ENCODE measurements around the gene CEP89.
"Not testable (repeated sequence)": the region's sequence is repeated elsewhere in the genome, so short reads cannot be mapped to it uniquely, and the experiment has no call there.

Gene CEP89

DNA sequence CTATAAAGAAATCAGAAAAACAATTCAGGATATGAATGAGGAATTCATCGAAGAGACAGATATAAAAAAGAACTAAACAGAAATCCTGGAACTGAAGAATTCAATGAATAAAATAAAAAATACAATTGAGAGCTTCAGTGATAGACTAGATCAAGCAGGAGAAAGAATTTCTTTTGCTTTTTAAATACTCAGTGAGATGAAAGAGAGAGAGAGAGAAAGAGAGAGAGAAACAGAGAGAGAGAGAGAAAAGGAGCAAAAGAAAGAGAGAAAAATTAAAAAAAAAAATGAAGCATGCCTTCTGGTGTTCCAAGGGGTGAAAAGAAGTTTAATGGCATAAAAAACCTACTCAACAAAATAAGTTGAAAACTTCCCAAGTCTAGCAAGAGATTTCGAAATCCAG is 80.1 kb downstream of the CEP89 start:
- DNase-seq (ENCODE audit: low read depth): no peak

DNA sequence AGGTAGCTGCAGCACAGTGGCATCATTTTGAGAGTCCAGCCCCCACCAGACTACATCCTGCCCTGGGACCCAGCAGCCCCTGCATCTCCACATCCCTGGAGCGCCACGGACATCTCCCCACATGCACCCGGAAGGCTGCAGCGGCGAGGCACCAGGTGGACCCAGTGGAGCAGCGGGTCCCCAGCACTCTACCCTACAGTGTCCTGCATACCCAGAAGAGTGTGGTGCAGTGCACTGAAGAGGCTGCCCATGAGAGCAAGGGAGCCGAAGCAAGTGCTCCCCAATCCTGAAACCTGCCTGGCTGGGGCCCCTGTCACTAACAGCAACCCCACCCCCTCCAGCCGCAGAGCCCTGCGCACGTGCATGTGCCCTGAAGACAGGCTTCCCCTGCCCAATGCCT is 80.9 kb downstream of the CEP89 start:
- no peak for DNase-seq (ENCODE audit: low read depth)

DNA sequence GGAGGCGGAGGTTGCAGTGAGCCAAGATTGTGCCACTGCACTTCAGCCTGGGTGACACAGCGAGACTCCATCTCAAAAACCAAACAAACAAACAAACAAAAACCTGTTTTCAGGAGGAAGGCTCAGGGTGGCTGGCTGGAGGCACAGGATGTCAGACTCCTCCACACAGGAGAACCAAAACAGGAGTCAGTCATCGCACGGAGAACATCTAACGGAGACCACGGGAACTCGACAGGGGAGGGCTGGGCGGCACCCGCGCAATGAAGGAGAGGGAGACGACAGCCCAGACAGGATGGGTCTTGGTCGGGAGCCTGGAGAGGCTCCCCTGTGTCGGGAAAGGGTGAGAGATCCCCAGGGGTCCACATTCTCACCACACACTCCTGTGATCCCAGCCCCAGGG is 81.4 kb downstream of the CEP89 start:
- no peak for DNase-seq (ENCODE audit: low read depth)

DNA sequence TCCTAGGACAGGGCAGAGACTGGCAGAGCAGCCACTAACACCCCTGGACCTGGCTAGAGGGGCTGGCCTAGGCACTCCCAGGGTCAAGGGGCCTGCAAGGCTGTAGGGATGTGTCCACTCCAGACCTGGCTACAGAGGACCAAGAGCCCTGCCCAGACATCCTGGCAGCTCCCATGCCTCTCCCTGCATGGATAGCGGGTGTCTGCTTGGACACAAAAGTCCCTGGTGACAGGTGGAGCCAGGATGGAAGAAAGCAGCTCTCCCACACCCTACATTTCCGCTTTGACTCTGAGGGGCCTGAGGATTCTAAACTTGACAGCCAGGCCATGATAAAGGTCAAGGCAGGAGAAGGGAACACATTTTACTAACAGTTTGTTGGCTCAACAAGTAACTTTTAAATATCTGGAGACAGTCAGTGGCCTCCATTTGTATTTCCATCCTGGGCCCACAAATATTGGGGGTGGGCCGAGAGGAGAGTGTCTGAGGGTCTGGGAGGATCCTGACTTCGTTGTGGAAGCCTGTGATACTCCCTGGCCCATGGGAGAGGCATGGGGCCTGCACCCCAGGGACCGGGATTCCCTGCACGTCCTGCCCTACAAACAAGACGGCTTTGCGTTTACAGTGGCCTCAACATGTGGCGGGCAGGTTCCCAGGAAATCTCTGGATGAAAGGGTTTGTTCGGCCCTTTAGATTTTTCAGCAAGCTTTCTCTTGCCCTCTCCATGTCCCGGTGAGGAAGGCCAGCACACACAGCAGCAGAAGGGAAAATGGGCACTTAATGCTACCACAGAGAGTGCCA is 82.4 kb downstream of the CEP89 start:
- DNase-seq (ENCODE audit: low read depth): no peak

DNA sequence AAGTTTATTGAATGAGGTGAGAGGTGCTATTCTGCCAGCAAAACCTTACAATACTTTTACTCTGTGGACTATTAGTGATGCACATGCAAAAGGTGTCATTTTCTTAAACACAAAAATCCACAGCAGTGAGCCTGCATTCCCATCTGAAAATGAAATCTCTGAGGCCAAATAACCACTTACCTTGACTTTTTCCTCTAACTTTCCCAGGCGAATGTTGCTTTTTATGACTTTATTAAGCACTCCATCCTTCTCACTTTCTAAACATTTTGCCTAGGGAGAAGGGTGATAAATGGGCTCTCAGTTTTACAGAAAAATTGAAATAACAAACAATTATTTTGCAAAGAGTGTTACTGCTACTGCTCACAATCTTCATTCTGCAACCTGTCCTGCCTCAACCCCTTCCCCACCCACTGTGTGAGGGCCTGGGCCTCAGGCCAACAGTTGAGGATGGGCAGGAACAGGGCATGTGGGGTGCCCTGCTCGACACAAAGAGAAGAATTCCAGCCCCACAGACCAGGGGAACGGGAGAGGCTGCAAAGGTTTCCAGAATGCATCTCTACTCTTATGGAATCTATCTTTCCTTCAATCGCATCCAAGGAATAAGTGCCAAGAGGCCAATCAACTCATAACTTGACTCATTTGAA is 84.1 kb downstream of the CEP89 start:
- DNase-seq (ENCODE audit: low read depth): no peak

DNA sequence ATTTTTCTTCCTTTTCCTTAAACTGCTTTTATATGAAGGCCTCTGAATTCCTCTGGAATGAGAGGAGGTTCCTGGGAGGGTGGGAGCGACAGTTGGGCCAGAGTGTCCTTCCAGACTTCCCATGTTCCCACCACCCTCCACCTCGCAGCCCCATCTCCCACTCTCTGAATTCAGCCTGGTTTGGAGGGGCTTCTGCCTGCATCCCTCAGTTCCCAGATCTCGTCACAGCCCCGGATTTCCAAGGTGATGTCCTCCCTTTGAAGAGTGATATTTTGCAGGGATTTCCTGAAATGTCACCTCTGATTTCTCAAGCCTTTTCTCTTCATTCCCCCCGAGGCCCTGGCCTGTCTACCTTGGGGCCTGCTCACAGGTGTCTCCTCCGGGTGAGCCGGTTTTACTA is 85.5 kb downstream of the CEP89 start:
- no peak for DNase-seq (ENCODE audit: low read depth)

DNA sequence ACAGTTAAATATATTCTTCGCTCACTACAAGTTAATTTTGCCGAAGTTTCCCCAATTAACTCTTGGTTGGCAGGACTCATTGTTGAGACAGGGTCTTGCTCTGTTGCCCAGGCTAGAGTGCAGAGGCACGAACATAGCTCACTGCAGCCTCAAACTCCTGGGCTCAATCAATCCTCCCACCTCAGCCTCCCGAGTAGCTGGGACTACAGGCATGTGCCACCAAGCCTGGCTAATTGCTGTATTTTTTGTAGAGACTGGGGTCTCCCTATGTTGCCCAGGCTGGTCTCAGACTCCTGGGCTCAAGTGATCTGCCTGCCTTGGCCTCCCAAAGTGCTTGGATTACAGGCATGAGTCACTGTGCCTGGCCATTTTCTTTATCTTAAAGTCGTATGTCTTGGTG is 86.5 kb downstream of the CEP89 start:
- not testable (repeated sequence) for DNase-seq (ENCODE audit: low read depth)

DNA sequence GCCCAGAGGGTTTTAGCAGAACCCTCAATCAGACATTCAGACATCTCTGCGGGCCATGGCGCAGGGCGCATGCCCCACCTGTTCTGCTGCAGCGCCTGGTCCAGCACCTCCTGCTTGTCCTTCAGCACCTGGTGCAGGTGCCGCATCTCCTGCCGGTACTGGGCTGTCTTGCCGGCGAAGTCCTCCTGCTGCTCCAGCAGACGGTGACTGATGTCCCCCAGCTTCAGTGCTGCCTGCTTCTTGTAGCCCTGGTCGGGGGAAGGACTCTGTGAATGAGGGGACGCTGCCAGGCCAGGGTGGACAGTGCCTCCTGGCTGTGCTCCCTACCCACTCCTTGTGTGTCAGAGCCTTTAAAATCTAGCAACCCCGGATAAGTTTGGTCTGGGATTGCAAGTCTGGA is 90.0 kb downstream of the CEP89 start:
- DNase-seq (ENCODE audit: low read depth): no peak

DNA sequence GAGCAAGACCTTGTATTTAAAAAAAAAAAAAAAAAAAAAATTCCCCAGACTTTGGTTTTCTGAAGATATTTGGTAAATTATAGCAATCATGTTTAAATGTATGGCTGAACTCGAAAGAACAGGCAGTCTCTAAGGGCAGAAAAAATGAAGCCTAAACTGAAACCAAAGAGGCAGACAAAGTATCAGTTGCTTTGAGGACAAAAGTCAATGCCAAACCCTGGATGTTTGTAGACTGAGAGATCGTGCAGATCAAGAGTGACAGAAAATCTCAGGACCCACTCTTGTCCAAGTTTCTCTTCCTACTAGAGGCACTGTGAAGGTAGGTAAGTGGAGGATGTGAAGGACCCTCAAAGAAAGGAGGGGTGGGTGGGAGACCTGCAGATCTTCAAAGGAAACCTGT is 91.1 kb downstream of the CEP89 start:
- no peak for DNase-seq (ENCODE audit: low read depth)

DNA sequence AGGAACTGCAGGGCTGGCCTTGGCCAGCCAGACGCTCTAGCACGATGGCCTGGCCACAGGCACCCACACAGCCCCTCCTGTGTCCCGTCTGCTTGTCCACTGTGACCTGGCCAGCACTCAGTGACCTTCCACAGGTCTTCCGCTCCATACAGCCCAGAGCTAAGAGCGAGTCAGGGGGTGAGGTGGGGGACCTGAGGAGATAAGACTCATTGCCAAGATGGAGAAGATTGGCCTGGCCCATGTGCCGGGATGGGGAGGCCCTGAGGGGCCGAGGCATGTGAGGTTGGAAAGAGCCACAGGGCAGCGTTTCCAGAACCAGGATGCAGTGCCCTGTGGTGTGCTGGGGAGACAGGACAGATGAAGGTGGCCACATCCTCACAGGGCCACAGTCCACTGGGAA is 92.0 kb downstream of the CEP89 start:
- no peak for DNase-seq (ENCODE audit: low read depth)

DNA sequence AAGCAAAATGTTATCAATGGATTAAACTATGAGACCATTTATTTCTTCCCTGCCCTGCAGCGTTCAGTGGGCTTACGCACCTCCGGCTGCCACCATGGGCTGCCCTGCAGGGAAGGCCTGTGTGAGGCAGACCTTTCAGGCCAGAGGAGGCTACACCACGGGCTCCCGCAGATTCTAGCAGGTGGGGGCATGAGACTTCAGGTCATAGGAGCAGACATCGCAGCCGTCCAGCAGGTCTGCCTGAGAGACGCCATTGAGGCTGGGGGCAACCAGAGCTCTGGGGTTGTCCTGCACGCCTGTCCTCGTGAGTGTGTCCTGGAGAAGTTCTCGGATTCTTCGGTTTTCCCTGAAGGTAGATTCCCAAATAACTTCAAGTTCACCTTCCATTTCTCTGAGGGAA is 92.8 kb downstream of the CEP89 start:
- DNase-seq (ENCODE audit: low read depth): no peak

DNA sequence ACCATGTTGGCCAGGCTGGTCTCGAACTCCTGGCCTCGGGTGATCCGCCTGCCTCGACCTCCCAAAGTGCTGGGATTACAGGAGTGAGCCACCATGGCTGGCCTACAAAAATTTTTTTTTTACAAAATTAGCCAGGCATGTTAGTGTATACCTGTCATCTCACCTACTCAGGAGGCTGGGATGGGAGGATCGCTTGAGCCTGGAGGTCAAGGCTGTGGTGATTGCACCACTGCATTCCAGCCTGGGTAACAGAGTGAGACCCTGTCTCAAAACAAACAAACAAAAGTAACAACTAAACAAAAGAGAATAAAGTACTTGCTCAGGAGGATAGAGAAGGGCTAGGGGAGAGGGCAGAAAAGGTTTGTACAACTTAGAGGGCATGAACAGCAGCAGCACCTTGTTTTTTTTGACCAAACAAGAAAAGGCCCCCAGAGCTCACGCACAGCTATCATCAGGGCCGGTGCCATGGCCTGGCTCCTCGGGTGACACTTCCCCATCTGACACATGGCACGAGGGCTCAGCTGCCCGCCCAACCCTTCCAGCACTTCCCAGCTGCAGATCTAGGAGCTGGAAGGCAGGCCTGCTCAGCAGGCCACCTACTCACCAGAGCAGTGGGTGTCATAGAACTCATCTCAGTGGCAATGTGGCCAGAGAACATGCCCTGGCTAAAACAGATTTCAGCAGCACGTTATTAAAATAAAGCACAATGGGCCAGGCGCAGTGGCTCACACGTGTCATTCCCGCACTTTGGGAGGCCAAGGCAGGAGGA is 93.6 kb downstream of the CEP89 start:
- DNase-seq (ENCODE audit: low read depth): no peak

DNA sequence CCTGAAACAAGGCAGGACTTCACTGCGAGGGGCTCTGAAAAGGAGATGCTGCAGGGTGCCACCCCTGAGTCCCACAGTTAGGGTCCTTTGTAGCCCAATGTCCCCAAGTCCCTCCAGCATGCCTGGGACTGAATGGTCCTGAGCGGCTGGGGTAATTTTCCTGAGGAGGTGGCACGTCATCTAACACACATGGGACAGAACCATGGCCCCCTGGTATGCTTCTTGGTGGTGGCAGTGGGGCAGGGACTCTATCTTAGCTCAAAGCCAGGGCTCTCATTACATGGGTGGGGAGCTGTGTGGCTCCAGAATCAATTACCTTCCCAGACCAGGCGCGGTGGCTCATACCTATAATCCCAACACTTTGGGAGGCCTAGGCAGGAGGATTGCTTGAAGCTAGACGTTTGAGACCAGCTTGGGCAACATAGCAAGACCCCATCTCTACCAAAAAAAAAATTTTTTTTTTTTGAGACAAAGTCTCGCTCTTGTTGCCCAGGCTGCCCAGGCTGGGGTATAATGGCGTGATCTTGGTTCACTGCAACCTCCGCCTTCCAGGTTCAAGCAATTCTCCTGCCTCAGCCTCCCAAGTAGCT is 94.3 kb downstream of the CEP89 start:
- no peak for DNase-seq (ENCODE audit: low read depth)

DNA sequence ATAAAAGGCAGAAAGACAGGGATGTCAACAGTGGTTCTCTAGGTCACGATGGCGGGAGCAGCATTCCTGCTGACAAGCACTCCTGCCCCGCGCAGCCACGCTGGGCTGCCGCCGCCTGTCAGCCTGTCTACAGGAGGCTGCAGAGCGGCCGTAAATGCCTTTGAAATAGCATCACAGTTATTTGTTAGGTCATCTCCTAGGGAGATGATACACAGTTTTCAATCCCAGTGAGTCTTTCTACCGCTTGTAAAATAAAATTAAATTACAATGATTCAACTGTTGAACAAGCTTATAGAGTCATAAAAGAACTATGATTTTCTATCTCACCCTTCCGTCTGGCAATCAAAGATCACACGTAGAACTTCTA is 94.9 kb downstream of the CEP89 start:
- no peak for DNase-seq (ENCODE audit: low read depth)

DNA sequence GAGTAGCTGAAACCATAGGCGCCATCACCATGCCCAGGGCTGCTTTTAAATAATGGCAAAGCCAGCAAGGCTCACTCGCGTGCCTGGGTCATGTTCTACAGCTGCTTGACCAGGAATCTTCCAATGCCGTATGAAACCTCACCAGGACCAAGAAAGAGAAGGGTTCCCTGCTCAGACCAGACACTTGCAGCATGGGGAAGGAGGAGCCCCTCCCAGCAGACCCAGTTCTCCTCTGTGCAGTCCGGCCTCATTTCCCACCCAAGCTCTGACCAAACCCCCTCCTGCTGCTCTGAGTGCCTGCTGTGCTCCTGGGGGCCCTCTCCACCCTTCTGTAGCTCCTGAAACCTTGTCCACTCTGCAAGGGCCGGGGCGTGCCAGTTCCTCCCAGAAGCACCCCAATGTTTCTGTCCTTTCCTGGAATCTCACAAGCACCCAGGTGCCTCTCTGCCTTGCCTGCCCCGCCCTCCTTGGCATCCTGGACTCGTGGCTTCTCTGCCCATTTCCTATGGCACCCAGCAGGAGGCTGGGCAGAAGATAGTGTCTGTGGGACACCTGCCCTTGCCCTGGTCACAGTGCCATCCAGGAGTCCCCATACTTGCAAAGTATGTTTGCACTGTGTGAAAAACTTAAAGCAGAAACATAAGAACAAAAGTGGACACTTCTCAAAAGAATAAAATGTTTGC is 95.4 kb downstream of the CEP89 start:
- DNase-seq (ENCODE audit: low read depth): no peak

DNA sequence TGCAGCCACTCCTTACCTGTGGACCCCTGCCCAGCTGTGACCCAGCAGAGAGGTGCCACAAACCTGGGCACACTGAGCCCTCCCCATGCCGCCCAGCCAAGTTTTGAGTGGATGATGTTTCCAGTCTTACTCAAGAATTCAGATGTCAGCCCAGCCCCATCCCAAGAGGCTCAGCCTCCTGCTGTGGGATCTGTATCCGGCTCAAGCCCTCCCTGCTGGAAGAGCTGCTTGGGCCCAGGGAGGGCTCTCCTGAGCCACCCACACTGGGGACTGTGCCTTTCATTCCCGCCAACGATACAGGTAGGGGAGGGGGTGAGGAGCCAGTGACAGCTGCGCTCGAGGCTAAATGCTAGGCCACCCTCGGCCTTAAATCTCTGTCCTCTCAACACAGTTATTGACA is 96.3 kb downstream of the CEP89 start:
- DNase-seq (ENCODE audit: low read depth): no peak

DNA sequence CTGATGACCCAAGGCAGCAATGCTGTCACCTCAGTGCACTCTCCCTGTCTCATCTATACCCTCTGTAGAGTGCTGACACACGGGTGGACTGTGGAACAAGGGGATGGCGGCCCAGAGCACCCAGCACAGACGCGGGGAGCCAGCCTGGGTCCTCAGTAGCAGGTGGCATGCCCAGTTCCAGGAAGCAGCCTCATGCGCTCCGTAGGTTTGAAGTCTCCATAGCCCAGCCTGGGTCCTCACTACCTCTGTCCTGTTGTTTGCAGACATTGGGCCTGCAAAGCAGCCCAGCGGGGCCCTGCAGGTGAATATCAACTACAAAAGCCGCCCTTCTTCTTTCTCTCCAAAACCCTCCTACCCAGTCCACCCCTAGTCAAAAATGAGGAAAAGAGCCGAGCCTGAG is 97.2 kb downstream of the CEP89 start:
- DNase-seq (ENCODE audit: low read depth): no peak

DNA sequence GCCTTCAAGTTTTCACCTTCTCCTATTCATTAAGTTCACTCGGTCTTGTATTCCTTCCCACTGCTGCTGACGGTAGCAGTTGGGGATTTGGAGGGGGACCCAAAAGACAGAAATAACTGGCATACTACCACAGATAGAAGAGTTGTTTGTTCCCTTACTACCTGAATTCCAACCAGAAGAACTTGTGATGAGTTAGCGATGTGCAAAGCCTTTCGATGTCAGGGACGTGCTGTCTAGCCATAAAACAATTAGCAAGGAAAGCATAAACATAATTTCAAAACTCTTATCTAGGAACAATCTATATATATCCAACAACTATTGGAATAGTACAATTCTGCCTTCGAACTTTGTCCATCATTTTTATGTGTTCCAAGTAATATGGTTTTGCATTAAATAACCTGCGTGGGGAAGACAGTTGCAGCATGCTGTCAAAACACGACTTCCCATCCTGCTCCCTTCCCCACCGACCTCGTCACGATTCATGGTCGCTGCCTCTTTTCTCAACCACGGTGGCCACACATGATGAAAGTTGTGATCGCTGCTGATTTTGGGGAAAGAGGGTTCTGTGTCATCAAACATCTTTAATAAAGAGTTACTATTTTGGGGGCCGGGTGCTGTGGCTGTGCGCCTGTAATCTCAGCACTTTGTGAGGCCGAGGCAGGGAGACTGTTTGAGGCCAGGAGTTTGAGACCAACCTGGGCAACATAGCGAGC is 98.4 kb downstream of the CEP89 start:
- no peak for DNase-seq (ENCODE audit: low read depth)

DNA sequence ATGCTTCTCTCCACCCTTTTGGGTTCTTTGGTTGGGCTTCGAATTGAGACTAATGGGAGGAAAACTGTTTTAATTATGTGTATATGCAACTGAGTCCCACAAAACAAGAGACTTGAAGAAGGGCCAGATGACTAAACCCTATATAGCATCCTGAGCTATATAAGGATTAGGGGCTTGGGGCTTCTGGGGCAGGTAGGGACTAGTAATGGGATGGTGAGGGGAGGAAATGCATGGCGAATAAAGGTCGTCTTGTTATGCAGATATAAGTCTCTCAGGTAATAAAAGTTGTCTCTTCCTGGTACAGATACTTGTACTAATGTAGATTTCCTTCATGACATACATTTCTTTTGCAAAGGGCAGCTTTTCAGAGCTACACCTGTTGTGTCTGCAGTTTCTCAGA is 99.4 kb downstream of the CEP89 start:
- DNase-seq (ENCODE audit: low read depth): no peak

DNA sequence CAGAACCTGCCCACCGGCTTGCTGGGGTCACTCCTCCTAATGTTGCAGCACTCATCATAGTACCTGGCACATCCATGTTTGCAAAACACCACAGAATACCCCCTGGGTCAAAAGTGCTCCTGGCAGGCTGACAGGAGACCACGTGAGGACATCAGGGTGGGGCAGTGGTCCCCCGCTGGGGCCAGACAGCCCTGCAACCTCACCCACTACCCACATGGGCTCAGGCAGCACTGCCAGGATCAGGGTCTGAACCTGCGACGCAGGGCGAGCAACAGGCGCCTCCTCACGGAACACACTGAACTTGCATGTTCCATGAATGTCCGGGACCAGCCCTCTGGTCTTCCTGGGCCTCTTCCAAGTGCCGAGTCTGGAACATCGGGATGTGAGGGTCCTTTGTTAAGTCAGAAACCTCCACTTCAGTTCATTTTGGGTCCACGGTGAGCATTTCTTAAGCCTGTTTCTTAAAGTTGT is 100.7 kb downstream of the CEP89 start:
- no peak for DNase-seq (ENCODE audit: low read depth)

DNA sequence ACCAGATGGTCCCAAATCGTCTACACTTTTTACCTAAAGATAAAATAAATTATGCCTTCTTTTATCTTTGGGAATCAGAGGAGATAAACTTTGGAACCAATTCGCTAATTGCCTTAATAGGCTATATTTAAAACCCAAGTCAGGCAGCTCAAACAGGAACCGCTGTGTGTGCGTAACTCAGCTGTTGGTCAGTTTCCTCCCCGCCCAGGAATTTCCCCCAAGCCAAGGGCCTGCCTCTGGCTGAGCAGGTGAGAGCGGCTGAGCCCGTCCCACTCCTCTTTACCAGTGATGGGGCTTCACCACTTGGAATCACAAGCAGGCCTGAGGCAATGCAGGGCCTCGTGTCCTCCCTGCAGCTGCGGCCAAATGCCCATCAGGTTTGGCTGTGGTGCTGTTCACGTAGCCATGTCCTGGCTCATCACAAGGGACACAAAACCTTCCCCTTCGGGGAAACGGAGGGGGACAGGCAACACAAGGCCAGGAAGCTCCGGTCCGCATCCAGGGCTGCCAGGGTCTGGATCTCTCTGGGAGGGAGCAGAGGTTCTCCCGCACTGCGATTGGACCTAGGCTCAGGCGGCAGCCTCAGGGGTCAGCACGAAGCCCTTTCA is 101.7 kb downstream of the CEP89 start:
- DNase-seq (ENCODE audit: low read depth): no peak
